ENCODE results near the gene KCNMA1. TPM values are rescaled to one million over a fixed set of nuclear protein-coding genes. Genes with fewer than 3 reads are reported as not detected.

KCNMA1 gene
- polyA plus RNA-seq, 1 of the 3 experiments (the other 2 are of a cell fraction), result 107 TPM

GRCh38 chr10:77138541-77138940, 499.1 kb downstream of the KCNMA1 start:
- Histone ChIP-seq H3K4me2 (no peak overlapping the region), H3K9ac (no peak overlapping the region), H3K4me3 (ENCODE audit: low read depth in 2 of 2, low read length in 1 of 2) (no peak overlapping the region), H3F3A (replicated peaks; ENCODE audit: insufficient read depth) (peaks cover 3% of the 10 kb centered on the region), H3K9me2 (no peaks in the 10 kb centered on the region), H3K36me3 (replicated peaks in 1 of 2; ENCODE audit: control insufficient read depth in 1 of 2, insufficient read depth in 2 of 2, low read length in 1 of 2) (peaks cover 0 to under 1% of the 10 kb centered on the region in 2 experiments), H3K27me3 (ENCODE audit: insufficient read depth) (no peaks in the 10 kb centered on the region), H3K27ac (ENCODE audit: low read depth in 2 of 2, low read length in 1 of 2) (peak overlapping the region in 1 of 2 experiments; percentile 45; a peak in 1 of 4 replicates), H2AFZ (ENCODE audit: low read depth) (no peak overlapping the region), H3K9me3 (no peaks in the 10 kb centered on the region), H3K79me2 (ENCODE audit: insufficient read depth) (no peaks in the 10 kb centered on the region), H4K20me1 (ENCODE audit: insufficient read depth) (no peaks in the 10 kb centered on the region), H3K4me1 (ENCODE audit: control insufficient read depth in 1 of 2, insufficient read depth in 2 of 2, low read depth in 1 of 2, low read length in 1 of 2) (peaks cover 0 to 9% of the 10 kb centered on the region in 2 experiments; a peak in 2 of 4 replicates)
- CTCF ChIA-PET, result no interaction called here
- 93% methylated on average over 6 of the region's 6 CpGs for WGBS (ENCODE audit: low lambda C conversion rate)
- DNase-seq, result peak; percentile 37
- TF ChIP-seq EP300 (IDR thresholded peaks at IDR 0.05; ENCODE audit: borderline replicate concordance in 1 of 2, low read depth in 1 of 2, low read length in 1 of 2) (peak in 1 of 2 experiments; percentile 24; a peak in 1 of 4 replicates), ELF1 (IDR thresholded peaks at IDR 0.05) (no peak), GATA2 (CRISPR knock-in tag; IDR thresholded peaks at IDR 0.05) (peak; percentile 56)
- POLR2A ChIA-PET, result no interaction called here

- Histone ChIP-seq H3K9me3 (no peaks in the 10 kb centered on the region), H3F3A (replicated peaks; ENCODE audit: insufficient read depth) (peaks cover 3% of the 10 kb centered on the region), H3K4me1 (ENCODE audit: control insufficient read depth in 1 of 2, insufficient read depth in 2 of 2, low read depth in 1 of 2, low read length in 1 of 2) (peaks cover 0 to 9% of the 10 kb centered on the region in 2 experiments; a peak in 2 of 4 replicates), H2AFZ (ENCODE audit: low read depth) (no peak overlapping the region), H3K9me2 (no peaks in the 10 kb centered on the region), H3K9ac (no peak overlapping the region), H3K27ac (ENCODE audit: low read depth in 2 of 2, low read length in 1 of 2) (no peak overlapping the region), H3K79me2 (ENCODE audit: insufficient read depth) (no peaks in the 10 kb centered on the region), H3K36me3 (replicated peaks in 1 of 2; ENCODE audit: control insufficient read depth in 1 of 2, insufficient read depth in 2 of 2, low read length in 1 of 2) (no peaks in the 10 kb centered on the region), H3K27me3 (ENCODE audit: insufficient read depth) (no peaks in the 10 kb centered on the region), H3K4me3 (ENCODE audit: low read depth in 2 of 2, low read length in 1 of 2) (no peak overlapping the region), H4K20me1 (ENCODE audit: insufficient read depth) (no peaks in the 10 kb centered on the region), H3K4me2 (no peak overlapping the region)
- ChIA-PET POLR2A (no interaction called here), CTCF (interaction anchor here (0.6 to 0.9 kb wide), 3 partner anchors 23 to 586 kb away, joined by 3 read pairs; no protein-coding TSS in a partner anchor)
- TF ChIP-seq EZH2phosphoT487 (IDR thresholded peaks at IDR 0.05; ENCODE audit: borderline replicate concordance, low read depth), result no peak
- no peak for DNase-seq
- WGBS (ENCODE audit: low lambda C conversion rate), result 98% methylated on average over 3 of the region's 3 CpGs
Measured at GRCh38 chr10:77135555-77135954, 502.1 kb downstream of the KCNMA1 start.

- ChIA-PET CTCF (no interaction called here), POLR2A (no interaction called here)
- Histone ChIP-seq H3K4me1 (ENCODE audit: control insufficient read depth in 1 of 2, insufficient read depth in 2 of 2, low read depth in 1 of 2, low read length in 1 of 2) (no peaks in the 10 kb centered on the region; a peak in 2 of 4 replicates), H3F3A (replicated peaks; ENCODE audit: insufficient read depth) (peaks cover 3% of the 10 kb centered on the region), H3K9me2 (no peaks in the 10 kb centered on the region), H3K79me2 (ENCODE audit: insufficient read depth) (no peaks in the 10 kb centered on the region), H3K27ac (ENCODE audit: low read depth in 2 of 2, low read length in 1 of 2) (no peak overlapping the region), H3K4me2 (no peak overlapping the region), H2AFZ (ENCODE audit: low read depth) (no peak overlapping the region), H3K4me3 (ENCODE audit: low read depth in 2 of 2, low read length in 1 of 2) (no peak overlapping the region), H3K9ac (no peak overlapping the region), H3K36me3 (replicated peaks in 1 of 2; ENCODE audit: control insufficient read depth in 1 of 2, insufficient read depth in 2 of 2, low read length in 1 of 2) (no peaks in the 10 kb centered on the region), H4K20me1 (ENCODE audit: insufficient read depth) (no peaks in the 10 kb centered on the region), H3K9me3 (no peaks in the 10 kb centered on the region), H3K27me3 (ENCODE audit: insufficient read depth) (no peaks in the 10 kb centered on the region)
- TF ChIP-seq ELF1 (IDR thresholded peaks at IDR 0.05) (no peak), EZH2phosphoT487 (IDR thresholded peaks at IDR 0.05; ENCODE audit: borderline replicate concordance, low read depth) (no peak), NFIC (IDR thresholded peaks at IDR 0.05; ENCODE audit: borderline replicate concordance) (no peak)
- DNase-seq, result no peak
- 94% methylated on average over 3 of the region's 3 CpGs for WGBS (ENCODE audit: low lambda C conversion rate)
Measured at GRCh38 chr10:77131214-77131613, 506.4 kb downstream of the KCNMA1 start.

GRCh38 chr10:77127243-77127642, 510.4 kb downstream of the KCNMA1 start:
- Histone ChIP-seq H3F3A (replicated peaks; ENCODE audit: insufficient read depth) (no peaks in the 10 kb centered on the region), H3K79me2 (ENCODE audit: insufficient read depth) (no peaks in the 10 kb centered on the region), H3K27me3 (ENCODE audit: insufficient read depth) (no peaks in the 10 kb centered on the region), H3K9ac (no peak overlapping the region), H3K9me3 (no peaks in the 10 kb centered on the region), H3K4me2 (no peak overlapping the region), H3K4me1 (ENCODE audit: control insufficient read depth in 1 of 2, insufficient read depth in 2 of 2, low read depth in 1 of 2, low read length in 1 of 2) (peaks cover 0 to 13% of the 10 kb centered on the region in 2 experiments; a peak in 2 of 4 replicates), H3K9me2 (no peaks in the 10 kb centered on the region), H3K36me3 (replicated peaks in 1 of 2; ENCODE audit: control insufficient read depth in 1 of 2, insufficient read depth in 2 of 2, low read length in 1 of 2) (no peaks in the 10 kb centered on the region), H3K27ac (ENCODE audit: low read depth in 2 of 2, low read length in 1 of 2) (no peak overlapping the region), H3K4me3 (ENCODE audit: low read depth in 2 of 2, low read length in 1 of 2) (no peak overlapping the region), H2AFZ (ENCODE audit: low read depth) (no peak overlapping the region), H4K20me1 (ENCODE audit: insufficient read depth) (no peaks in the 10 kb centered on the region)
- DNase-seq, result no peak
- CTCF ChIA-PET, result interaction anchor here (2.0 kb wide), 1 partner anchor 38 kb away, joined by 4 read pairs; no protein-coding TSS in a partner anchor
- POLR2A ChIA-PET, result no interaction called here
- 94% methylated on average over 1 of the region's 1 CpG for WGBS (ENCODE audit: low lambda C conversion rate)
- TF ChIP-seq RXRA (IDR thresholded peaks at IDR 0.05; ENCODE audit: borderline replicate concordance, low read depth), result no peak
- TF ChIP-seq, protein P1, sequence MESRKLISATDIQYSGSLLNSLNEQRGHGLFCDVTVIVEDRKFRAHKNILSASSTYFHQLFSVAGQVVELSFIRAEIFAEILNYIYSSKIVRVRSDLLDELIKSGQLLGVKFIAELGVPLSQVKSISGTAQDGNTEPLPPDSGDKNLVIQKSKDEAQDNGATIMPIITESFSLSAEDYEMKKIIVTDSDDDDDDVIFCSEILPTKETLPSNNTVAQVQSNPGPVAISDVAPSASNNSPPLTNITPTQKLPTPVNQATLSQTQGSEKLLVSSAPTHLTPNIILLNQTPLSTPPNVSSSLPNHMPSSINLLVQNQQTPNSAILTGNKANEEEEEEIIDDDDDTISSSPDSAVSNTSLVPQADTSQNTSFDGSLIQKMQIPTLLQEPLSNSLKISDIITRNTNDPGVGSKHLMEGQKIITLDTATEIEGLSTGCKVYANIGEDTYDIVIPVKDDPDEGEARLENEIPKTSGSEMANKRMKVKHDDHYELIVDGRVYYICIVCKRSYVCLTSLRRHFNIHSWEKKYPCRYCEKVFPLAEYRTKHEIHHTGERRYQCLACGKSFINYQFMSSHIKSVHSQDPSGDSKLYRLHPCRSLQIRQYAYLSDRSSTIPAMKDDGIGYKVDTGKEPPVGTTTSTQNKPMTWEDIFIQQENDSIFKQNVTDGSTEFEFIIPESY (IDR thresholded peaks at IDR 0.05; ENCODE audit: borderline replicate concordance, low read depth), result no peak
- no peak for TF ChIP-seq USF2 (IDR thresholded peaks at IDR 0.05; ENCODE audit: borderline replicate concordance, low read depth, low read length)
- no peak for TF ChIP-seq RCOR1 (IDR thresholded peaks at IDR 0.05; ENCODE audit: low read length)
- TF ChIP-seq MEF2A (IDR thresholded peaks at IDR 0.05; ENCODE audit: borderline replicate concordance, low read depth), result no peak
- TF ChIP-seq FOXM1 (IDR thresholded peaks at IDR 0.05; ENCODE audit: low read depth), result no peak
- no peak for TF ChIP-seq NRF1 (IDR thresholded peaks at IDR 0.05; ENCODE audit: low read depth, low read length)
- no peak for TF ChIP-seq NFIC (IDR thresholded peaks at IDR 0.05; ENCODE audit: borderline replicate concordance)
- TF ChIP-seq, protein P2, sequence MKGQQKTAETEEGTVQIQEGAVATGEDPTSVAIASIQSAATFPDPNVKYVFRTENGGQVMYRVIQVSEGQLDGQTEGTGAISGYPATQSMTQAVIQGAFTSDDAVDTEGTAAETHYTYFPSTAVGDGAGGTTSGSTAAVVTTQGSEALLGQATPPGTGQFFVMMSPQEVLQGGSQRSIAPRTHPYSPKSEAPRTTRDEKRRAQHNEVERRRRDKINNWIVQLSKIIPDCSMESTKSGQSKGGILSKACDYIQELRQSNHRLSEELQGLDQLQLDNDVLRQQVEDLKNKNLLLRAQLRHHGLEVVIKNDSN (IDR thresholded peaks at IDR 0.05; ENCODE audit: borderline replicate concordance, low read depth), result no peak

Measured in SK-N-SH (cell line).